Measurements from ENCODE around the gene TMEM183A.

- TF ChIP-seq CTCF (IDR thresholded peaks at IDR 0.05; ENCODE audit: poor library complexity) (no peak), EZH2 (IDR thresholded peaks at IDR 0.05; ENCODE audit: borderline replicate concordance) (no peak), EZH2phosphoT487 (IDR thresholded peaks at IDR 0.05; ENCODE audit: low read depth, severe bottlenecking, unreplicated experiment) (no peak)
Measured at GRCh38 chr1:203059485-203059884, 52.3 kb downstream of the TMEM183A start.
